AG04450 (cell line): ENCODE measurements around the gene HSBP1L1. TPM values are rescaled to one million over a fixed set of nuclear protein-coding genes. Genes with fewer than 3 reads are reported as not detected.

Experiments used
- CTCF ChIA-PET: fragments of 300-600, 350-600 bp; formaldehyde crosslinking; extraction: SDS; loops from one replicate; lab custom pipeline; 2022; ENCODE audit warnings: antibody characterized with exemption, inconsistent platforms; lab: Charles Lee
- POLR2A ChIA-PET: fragments of 350-600 bp; formaldehyde crosslinking; extraction: SDS; loops from one replicate; lab custom pipeline; 2021; ENCODE audit warnings: antibody characterized with exemption, inconsistent platforms; lab: Yijun Ruan, JAX
- DNase-seq: peaks from one replicate; pipeline ENCODE4 v3.0.0-alpha.2; 2011; ENCODE audit warnings: low read depth, low spot score
- H3K27ac ChIP-seq: one replicate; pipeline ENCODE4 v1.5.1; 2012; ENCODE audit warnings: low read depth, low read length, control low read depth
- H3K27me3 ChIP-seq: one replicate; pipeline ENCODE4 v1.6.0; 2012; ENCODE audit warnings: low read length; ENCODE audit not compliant: control insufficient read depth, insufficient read depth
- H3K4me3 ChIP-seq: 2 replicates; pipeline ENCODE4 v1.5.1; 2011; ENCODE audit warnings: mild to moderate bottlenecking, low read depth, low read length, control low read depth
- H3K9me3 ChIP-seq: 2 replicates; pipeline ENCODE4 v1.5.1; 2012; ENCODE audit warnings: low read length; ENCODE audit not compliant: control insufficient read depth, insufficient read depth
- CTCF ChIP-seq: IDR thresholded peaks from 2 replicates; pipeline ENCODE4 v1.5.1; 2011; ENCODE audit warnings: low read depth, low read length, control low read depth, inconsistent platforms
- polyA plus RNA-seq: library from polyadenylated mRNA; depleted of rRNA; stranded (reverse); fragments of >200 nt; gene quantifications from 2 replicates; pipeline ENCODE4 v1.2.3, GENCODE V29; 2011

The HSBP1L1 gene
- polyA plus RNA-seq, 1 experiment: 19.4 TPM

GRCh38 chr18:79938196-79938595 is 26.2 kb upstream of the HSBP1L1 start:
- no peak overlapping the region for H3K4me3 ChIP-seq
- TF ChIP-seq CTCF: no peak
- DNase-seq: no peak
- ChIA-PET POLR2A (no interaction called here), CTCF (no interaction called here)
- H3K9me3 ChIP-seq: peaks cover 31% of the 10 kb centered on the region
- H3K27ac ChIP-seq: no peak overlapping the region
- H3K27me3 ChIP-seq: no peaks in the 10 kb centered on the region

GRCh38 chr18:79939096-79939495 is 25.3 kb upstream of the HSBP1L1 start:
- TF ChIP-seq CTCF: no peak
- H3K27me3 ChIP-seq: no peaks in the 10 kb centered on the region
- H3K27ac ChIP-seq: no peak overlapping the region
- ChIA-PET CTCF (no interaction called here), POLR2A (no interaction called here)
- peaks cover 27% of the 10 kb centered on the region for H3K9me3 ChIP-seq
- no peak overlapping the region for H3K4me3 ChIP-seq
- DNase-seq: no peak

- POLR2A ChIA-PET: no interaction called here
- no peak for DNase-seq
These were observed 24.2 kb upstream of the HSBP1L1 start for GRCh38 chr18:79940126-79940813.

GRCh38 chr18:79940814-79941472 is 23.5 kb upstream of the HSBP1L1 start:
- CTCF ChIA-PET: no interaction called here
- POLR2A ChIA-PET: no interaction called here

More at GRCh38 chr18:79940126-79940813, 24.2 kb upstream of the HSBP1L1 start:
- Histone ChIP-seq H3K9me3 (peaks cover 24% of the 10 kb centered on the region), H3K27ac (no peak overlapping the region), H3K27me3 (no peaks in the 10 kb centered on the region), H3K4me3 (no peak overlapping the region)
- CTCF ChIA-PET: no interaction called here
- no peak for TF ChIP-seq CTCF

More at GRCh38 chr18:79940814-79941472, 23.5 kb upstream of the HSBP1L1 start:
- Histone ChIP-seq H3K27me3 (no peaks in the 10 kb centered on the region), H3K4me3 (no peak overlapping the region), H3K27ac (no peak overlapping the region), H3K9me3 (peaks cover 17% of the 10 kb centered on the region)
- no peak for DNase-seq
- no peak for TF ChIP-seq CTCF
